HL-60/S4 treated with retinoic acid at 250 ng/mL for 4 days and 3 days (cell line): ENCODE data around the gene GLS2.
"Not testable (repeated sequence)": the region's sequence is repeated elsewhere in the genome, so short reads cannot be mapped to it uniquely, and the experiment has no call there.

Experiments
- in situ Hi-C: fragments of 300-500 bp; cut with MboI; formaldehyde crosslinking; loops from 2 replicates; pipeline ENCODE4 v1.7.0; 2022; ENCODE audit warnings: low sequenced_read_pairs

Gene GLS2

GRCh38 chr12:56493409-56494105 lies 5.6 kb upstream of the GLS2 start:
- in situ Hi-C loops, result not testable (repeated sequence)

GRCh38 chr12:56490360-56490759 lies 2.4 kb upstream of the GLS2 start:
- in situ Hi-C loops, result no loop called here

GRCh38 chr12:56487448-56488040 lies 417 bp downstream of the GLS2 start:
- in situ Hi-C loops, result no loop called here

- in situ Hi-C loops, result no loop called here
These were observed 1.3 kb downstream of the GLS2 start for GRCh38 chr12:56486694-56487093.

- in situ Hi-C loops, result no loop called here
These were observed 3.4 kb downstream of the GLS2 start for GRCh38 chr12:56484566-56484965.

- in situ Hi-C loops, result no loop called here
These were observed 8.3 kb downstream of the GLS2 start for GRCh38 chr12:56479625-56480024.

GRCh38 chr12:56477521-56478225 lies 10.3 kb downstream of the GLS2 start:
- in situ Hi-C loops, result no loop called here

- in situ Hi-C loops, result no loop called here
These were observed 11.0 kb downstream of the GLS2 start for GRCh38 chr12:56476972-56477432.

- in situ Hi-C loops, result no loop called here
These were observed 11.8 kb downstream of the GLS2 start for GRCh38 chr12:56476143-56476542.

GRCh38 chr12:56474389-56474788 lies 13.6 kb downstream of the GLS2 start:
- in situ Hi-C loops, result no loop called here

GRCh38 chr12:56469007-56469930 lies 18.7 kb downstream of the GLS2 start:
- in situ Hi-C loops, result no loop called here

GRCh38 chr12:56468216-56469006 lies 19.6 kb downstream of the GLS2 start, which contains the start of gene SPRYD4:
Gene SPRYD4, plus strand, starts transcription at chr12:56468578. Its CDS starts 14 bp downstream, at chr12:56468592.
- in situ Hi-C loops, result no loop called here

- in situ Hi-C loops, result no loop called here
These were observed 25.4 kb downstream of the GLS2 start for GRCh38 chr12:56462565-56462964.

GRCh38 chr12:56461235-56462159 lies 26.5 kb downstream of the GLS2 start:
- in situ Hi-C loops, result no loop called here

GRCh38 chr12:56457817-56458216 lies 30.1 kb downstream of the GLS2 start:
- in situ Hi-C loops, result no loop called here

- in situ Hi-C loops, result no loop called here
These were observed 33.4 kb downstream of the GLS2 start, which contains the start of gene MIP for GRCh38 chr12:56454557-56454956. Gene MIP, minus strand, starts transcription at chr12:56454657. Its CDS starts 44 bp downstream, at chr12:56454613.

- in situ Hi-C loops, result no loop called here
These were observed 36.8 kb downstream of the GLS2 start for GRCh38 chr12:56451147-56451546.

GRCh38 chr12:56450241-56450640 lies 37.7 kb downstream of the GLS2 start:
- in situ Hi-C loops, result no loop called here

GRCh38 chr12:56449622-56449984 lies 38.4 kb downstream of the GLS2 start:
- in situ Hi-C loops, result no loop called here
